Measurements from ENCODE around the gene ZNF107.

DNA sequence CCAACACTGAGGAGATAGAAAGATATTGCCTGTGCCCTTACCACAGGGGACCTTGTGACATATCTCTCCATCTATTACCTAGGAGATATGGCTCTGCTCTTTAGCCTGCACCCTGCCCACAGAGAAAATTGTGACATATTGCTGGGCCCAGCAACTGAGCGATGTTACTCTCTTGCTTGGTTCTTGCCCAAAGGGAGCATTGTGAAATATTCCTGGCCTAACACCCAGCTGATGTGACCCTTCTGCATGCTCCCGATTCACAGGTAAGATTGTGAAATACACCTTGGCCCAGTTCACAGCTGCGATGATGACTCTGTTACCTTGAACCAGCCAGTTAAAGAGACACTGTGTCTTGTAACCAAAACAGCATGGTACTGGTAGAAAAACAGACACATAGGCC, 37.2 kb upstream of the ZNF107 start:
- no peak for TF ChIP-seq MAX (IDR thresholded peaks at IDR 0.05; ENCODE audit: low read depth, low read length)
- TF ChIP-seq MYC (IDR thresholded peaks at IDR 0.05; ENCODE audit: low read depth, low read length), result no peak
- no peak for TF ChIP-seq POLR2A (IDR thresholded peaks at IDR 0.05; ENCODE audit: extremely low read depth, insufficient read length)
- TF ChIP-seq CTCF (IDR thresholded peaks at IDR 0.05; ENCODE audit: low read depth, low read length), result no peak

Data from NB4 (cell line).